NK-92 treated with Interleukin-12 subunit alpha and Interleukin-12 subunit beta, amount 100 ng/mL, for 24 hours (cell line): Measurements from ENCODE around the gene PYGB.
"Not testable (repeated sequence)": the region's sequence is repeated elsewhere in the genome, so short reads cannot be mapped to it uniquely, and the experiment has no call there.

ENCODE experiments used
- DNase-seq: peaks from one replicate; lab custom pipeline; 2025; lab: John Stamatoyannopoulos, UW

PYGB gene

DNA sequence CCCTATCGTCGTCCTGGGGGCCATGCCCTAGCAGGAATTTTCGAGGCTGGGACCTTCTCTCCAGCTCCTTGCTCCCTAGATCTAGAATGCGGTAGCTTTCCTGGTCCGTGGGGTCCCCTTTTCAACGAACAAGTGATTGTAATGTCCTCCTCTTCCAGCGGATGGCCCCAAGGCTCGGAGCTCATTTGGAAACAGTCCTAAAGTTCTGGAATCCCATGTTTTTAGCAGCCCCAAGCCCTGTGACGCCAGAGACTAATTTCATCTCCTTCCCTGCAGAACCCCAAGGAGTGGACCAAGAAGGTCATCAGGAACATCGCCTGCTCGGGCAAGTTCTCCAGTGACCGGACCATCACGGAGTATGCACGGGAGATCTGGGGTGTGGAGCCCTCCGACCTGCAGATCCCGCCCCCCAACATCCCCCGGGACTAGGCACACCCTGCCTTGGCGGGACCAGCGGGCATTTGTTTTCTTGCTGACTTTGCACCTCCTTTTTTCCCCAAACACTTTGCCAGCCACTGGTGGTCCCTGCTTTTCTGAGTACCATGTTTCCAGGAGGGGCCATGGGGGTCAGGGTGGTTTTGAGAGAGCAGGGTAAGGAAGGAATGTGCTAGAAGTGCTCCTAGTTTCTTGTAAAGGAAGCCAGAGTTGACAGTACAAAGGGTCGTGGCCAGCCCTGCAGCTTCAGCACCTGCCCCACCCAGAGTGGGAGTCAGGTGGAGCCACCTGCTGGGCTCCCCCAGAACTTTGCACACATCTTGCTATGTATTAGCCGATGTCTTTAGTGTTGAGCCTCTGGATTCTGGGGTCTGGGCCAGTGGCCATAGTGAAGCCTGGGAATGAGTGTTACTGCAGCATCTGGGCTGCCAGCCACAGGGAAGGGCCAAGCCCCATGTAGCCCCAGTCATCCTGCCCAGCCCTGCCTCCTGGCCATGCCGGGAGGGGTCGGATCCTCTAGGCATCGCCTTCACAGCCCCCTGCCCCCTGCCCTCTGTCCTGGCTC, 48.5 kb downstream of the PYGB start:
- DNase-seq: no peak

DNA sequence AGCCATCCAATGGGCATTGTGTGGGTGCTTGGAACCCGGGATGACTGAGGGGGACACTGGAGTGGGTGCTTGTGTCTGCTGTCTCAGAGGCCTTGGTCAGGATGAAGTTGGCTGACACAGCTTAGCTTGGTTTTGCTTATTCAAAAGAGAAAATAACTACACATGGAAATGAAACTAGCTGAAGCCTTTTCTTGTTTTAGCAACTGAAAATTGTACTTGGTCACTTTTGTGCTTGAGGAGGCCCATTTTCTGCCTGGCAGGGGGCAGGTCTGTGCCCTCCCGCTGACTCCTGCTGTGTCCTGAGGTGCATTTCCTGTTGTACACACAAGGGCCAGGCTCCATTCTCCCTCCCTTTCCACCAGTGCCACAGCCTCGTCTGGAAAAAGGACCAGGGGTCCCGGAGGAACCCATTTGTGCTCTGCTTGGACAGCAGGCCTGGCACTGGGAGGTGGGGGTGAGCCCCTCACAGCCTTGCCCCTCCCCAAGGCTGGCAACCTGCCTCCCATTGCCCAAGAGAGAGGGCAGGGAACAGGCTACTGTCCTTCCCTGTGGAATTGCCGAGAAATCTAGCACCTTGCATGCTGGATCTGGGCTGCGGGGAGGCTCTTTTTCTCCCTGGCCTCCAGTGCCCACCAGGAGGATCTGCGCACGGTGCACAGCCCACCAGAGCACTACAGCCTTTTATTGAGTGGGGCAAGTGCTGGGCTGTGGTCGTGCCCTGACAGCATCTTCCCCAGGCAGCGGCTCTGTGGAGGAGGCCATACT, 49.4 kb downstream of the PYGB start:
- no peak for DNase-seq

DNA sequence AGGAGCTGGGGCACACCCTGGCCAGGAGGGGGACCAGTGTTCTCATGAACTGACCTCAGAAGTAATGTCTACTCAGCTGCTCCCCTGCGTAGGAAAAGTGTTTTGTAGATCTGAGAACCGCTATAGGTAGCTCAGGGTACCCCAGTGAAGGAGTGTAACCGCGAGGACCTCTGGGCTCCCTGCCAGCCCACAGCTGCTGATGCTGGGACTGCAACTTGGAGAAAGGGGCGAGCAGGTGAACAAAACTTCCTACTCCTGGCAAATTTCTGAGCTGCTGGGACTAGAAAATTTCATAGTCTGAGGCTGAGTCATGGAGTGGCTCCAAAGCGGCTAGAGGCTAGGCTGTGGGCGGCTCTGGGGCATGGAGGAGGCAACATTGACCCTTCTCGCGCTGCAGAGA, 51.9 kb downstream of the PYGB start:
- no peak for DNase-seq

DNA sequence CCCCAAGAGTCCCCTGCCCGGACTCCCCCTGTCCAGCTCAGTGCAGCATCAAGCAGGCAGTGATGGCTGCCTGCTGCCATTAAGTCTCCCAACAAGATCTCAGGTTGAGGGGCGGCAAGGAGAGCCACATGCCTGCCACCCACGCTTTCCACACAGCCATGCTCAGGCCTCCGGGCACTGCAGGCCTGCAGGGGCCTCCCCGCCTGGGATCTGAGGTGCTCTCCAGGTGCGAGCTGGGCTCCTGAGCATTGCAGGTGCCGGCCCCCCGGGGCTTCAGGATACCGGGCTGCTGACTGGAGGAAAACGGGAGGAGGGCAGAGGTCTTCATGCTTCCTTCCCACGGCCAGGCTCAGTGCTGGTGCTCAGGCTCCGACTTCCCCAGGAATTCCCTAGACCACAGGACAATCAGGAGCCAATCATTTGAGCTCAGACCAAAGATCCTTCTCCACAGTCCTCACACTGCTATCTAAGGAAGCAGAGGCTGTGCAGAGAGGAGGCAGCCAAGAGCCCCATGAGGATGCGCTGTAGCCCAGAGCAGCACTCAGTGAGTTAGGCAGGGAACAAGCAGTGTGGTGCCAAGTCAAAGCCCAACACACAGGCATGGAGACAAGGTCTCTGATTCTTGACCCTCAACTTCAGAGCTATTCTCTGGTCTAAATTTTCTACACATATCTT, 52.7 kb downstream of the PYGB start:
- DNase-seq: no peak

DNA sequence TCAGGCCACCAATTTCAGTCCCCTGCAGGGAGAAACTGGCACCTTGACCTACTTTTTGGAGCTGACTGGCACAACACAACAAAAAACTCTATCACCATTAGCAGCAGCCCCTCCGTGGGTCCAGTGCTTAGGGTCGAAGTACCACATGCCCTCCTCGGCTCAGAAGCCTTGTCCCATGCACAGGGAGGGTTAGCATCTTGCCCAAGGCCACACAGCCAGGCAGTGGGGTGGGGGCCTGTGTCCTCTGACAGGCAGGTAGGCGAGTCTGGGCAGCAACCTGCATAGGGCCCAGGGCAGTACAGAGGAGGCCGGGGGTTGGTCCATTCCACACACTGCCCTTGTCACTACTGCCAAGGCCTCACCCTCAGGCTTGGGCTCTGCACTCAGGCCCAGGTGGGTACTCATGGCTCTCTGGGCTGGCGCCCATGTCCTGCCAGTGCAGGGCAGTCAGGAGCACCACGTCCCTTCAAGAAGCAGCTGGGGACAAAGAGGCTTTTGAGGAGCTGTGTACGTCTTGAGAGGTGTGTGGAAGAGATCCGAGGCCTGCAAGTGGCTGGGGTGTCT, 53.6 kb downstream of the PYGB start:
- no peak for DNase-seq

DNA sequence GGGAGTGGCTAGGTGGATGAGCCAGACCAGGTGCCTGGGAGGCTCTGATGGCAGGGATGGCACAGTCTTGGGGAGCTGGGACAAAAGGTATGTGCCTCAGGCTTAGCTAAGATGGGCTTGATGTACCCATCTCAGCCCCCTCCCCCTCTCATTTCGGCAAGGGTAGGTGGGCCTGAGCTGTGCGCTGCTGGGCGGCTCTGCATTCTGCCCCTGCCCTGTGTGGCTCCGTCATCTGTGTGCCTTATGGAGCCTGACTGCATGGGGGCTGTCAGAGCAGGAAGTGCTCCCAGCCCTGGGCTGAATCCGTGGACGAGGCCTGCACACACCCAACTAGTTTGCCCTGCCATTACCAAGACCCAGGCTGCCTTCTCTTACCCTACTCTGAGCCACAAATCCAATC, 54.7 kb downstream of the PYGB start:
- no peak for DNase-seq

DNA sequence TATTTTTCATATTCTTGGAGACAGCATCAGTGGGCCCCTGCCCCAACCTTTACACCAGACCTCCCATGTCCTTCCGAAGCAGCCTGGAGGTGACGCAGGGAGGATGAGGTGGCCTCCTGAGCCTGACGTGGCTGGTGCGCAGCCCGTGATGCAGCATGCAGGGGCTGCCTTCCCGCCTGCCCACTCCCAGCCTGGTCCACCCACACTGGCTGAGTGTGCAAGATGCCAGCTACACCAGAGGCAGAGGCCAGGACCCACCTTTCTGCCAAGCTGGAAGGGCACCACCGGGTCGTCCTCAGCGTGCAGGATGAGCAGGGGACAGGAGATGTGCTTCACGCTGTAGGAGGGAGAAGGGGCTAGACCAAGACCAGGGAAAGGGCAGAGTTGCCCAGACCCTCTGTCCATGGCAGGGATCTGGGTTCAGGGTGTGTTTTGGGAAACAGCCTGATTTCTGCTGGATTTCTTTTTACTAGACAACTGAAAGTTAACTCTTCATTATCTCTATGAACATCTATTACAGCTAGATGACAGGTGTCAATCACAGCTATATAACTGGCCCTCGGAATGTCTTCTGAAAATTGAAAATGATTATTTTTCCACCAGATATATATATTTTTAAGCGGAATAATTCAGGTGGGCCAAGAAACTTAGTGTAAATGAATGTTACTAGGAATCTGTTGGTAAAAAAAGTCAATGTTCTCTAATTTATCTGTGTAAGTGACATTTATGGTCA, 55.6 kb downstream of the PYGB start:
- DNase-seq: no peak

DNA sequence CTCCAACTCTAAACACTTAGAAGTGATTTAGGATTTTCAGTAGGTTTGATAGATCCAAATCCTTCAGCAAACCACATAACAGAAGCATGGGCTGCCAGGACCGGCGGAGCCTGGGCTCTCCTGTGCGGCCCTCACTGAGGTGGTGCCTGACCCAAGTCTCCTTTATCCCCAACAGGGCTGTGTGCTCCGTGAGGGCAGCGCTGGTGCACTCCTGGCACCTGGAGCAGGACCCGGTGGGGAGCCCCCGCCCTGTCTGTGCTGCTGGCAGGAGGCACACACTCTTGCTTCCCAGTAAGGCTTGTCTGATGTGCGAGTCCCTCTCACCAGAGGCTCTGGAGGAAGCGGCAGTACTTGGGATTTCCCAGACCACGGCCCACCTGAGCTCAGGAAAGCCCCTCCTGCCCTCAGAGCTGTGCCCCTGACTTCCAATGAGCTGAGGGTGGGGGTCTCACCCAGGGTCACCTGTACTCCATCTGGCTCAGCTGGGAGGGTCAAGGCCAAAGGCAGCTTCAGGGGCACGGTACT, 56.2 kb downstream of the PYGB start:
- no peak for DNase-seq

DNA sequence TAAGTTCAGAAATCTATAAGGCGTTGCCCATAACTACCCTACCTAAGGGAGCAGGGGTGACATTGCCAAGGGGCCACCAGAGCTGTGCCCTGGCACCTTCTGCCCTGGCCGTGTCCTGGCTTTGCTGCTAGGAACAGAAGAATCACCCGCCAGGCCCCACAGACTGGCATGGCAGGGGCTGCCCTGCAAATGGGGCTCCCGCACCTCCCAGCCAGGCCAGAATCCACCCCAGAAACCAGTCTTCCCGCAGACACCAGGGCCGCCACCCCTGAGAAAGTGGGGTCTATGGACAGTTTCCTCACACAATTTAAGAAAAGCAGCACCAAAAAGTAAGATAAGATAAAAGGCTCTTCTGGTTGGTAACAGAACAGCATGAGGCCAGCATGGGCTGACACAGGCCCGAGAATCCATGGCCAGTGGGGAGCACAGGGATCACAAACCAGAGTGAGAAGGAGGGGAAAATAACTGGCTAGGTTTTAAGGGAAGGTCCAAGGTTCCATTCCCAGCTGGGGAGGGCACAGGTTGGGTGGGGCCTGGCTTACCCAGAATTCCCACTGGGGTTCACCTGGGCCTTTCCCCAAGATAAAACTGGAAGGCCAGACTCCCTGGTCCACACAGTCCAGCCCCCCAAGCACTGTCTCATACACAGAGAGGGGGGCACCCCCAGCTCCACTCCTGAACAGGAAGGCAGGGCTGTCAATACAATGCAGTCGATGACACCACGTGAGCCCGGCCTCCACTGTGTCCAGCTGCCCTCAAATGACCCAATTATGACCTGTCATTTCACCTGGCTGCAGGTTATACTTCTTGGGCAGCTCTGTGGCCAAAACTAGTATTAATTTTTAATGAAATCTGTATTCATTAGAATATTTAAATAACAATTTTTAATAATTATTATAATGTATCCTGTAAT, 59.4 kb downstream of the PYGB start:
- DNase-seq: no peak

DNA sequence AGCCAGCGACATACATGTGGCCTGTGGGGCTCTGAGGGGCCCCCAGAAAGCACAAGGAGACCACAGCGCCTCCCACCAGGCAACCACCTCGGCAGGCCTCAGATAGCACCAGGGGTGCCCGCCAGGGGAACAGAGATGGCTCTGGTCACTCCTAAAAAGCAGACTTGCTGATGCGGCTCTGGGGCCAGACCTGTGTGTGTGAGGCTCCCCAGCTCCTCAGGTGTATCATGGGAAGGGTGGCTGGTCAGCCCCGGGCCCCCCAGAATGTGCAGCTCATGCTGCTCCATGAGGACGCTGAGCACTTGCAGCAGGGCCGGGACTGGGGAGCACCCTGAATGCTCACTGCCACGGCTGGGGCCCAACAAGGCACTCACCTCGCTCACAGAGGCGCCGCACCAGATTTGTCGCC, 60.2 kb downstream of the PYGB start:
- DNase-seq: no peak

DNA sequence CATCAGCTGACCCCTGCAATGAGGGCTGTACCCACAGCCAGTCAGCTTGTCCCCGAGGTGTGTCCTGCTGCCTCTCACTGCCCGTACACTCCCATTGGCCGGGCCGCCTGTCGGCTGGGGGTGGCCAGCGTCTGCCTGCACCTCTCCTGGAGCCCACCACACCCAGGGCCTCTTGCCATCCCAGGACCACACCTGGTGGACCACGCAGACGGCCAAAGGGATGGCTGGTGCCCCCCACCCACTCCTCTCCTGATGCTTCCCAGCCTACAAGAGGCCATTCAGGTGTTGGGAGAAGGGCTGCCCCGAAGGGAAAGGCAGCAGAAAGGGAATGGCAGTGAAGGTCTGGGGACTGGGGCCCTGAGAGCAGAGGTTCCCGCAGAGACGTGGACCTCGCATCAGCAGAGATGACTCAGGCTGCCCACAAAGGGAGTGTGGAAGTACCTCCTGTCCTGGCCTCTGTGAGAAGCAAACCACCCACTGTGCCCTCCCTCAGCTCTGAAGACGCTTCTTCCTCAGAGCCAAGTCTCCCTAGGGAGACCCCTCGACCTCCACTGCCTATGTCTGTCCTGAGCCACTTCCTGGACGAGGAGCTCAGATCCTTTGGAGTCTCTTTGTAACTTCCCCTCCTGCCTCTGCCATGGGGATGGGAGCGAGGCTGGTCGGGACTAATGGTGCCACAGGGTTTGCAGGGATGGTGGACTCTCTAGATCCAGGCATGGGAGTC, 60.9 kb downstream of the PYGB start:
- no peak for DNase-seq

DNA sequence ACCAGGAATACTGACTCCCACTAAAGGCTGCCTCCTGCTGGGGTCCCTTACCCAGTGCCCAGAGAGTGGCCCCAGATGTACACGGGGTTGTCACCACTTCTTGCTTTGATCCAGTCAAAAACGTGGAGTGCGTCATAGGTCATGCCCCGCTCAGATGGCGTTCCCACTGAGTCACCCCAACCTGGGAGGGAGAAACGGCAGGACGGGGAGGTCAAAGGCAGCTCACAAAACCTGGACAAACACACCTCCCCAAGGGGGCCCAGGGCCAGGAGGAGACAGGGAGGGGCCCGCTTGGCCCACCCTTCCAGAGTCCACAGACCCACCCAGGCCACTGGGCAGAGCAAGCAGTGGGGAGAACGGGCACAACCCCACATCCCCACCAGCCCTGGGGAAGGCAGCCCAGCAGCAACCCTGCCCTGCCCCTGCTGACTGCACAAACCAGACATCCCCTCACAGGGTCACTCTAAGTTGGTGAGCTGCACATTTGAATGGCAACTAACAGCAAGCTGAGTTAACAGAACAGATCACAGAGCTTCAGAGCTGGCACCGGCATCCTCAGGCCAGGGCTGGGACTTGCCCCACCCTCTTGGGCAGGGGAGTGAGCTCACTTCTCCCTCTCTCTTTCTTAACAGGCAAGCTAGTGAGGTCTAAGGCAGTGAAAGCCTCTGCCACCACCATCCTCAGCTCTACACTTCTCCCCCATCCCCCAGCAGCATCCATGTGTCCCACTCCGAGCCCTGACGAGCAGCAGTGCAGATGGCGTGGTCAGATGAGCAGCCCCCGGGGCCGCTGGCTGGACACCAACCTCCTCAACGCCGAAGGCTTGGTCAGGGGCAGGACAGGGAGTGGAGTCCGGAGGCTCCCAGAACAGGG, 61.7 kb downstream of the PYGB start:
- no peak for DNase-seq

DNA sequence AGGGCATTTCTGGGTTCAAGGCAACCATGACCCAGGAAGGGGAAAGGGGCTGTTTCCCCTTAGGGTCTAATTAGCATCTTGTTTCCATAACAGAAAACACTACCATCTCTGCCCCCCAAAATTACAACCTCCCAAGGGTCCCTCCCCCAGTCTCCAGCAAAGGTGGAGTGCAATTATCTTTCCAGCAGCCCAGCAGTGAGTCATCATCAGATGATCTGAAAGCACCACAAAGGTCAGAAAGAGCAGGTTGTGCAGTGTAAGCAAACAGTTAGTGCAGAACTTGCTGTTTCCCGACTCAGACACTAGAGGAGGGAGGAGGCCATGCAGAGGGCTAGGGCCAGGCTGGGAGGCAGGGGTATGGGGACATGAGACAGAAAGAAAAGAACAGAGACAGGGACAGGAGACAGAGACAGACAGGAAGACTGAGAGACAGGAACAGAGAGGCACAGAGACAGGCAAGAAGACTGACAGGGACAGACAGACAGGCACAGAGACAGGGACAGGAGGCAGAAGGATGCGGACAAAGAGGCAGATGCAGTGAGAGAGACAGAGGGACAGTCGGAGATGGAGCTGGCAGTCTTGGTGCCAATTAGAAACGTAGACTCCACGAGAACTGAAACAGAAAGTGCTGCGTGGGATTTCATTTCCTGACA, 62.5 kb downstream of the PYGB start:
- DNase-seq: peak; percentile 48

DNA sequence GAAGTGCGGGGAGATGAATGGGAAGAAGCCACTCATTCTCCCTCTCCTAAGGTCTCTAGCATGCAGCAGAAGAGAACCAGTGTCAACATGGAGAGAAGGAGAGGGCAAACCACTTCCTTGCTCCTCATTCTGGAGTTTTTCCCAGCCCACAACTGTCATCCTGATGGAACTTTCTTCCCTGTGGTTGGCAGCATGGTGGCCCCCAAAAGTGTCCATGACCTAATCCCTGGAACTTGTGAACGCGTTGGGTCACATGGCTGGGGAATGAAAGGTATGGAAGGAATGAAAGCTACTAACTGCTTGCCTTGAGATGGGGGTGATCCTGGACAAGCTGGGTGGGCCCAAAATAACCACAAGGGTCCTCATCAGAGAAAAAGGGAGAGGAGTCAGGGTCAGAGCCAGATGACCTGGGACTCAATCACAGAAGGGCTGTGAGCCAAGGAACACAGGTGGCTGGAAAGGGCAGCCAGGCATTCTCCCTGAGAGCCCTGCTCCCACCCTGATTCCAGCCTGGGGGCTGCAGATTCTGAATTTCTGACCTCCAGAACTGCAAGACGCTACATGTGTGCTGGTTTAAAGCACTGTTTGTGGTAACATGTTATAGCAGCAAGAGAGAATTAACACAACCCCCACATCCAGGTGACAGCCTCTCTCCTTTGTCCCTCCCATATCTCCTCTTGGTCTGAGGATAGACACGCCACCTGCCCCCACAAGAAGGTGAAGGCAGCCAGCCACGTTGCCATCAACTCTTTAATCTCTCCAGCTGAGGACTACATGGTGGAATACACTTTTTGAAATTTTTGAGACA, 63.2 kb downstream of the PYGB start:
- no peak for DNase-seq

DNA sequence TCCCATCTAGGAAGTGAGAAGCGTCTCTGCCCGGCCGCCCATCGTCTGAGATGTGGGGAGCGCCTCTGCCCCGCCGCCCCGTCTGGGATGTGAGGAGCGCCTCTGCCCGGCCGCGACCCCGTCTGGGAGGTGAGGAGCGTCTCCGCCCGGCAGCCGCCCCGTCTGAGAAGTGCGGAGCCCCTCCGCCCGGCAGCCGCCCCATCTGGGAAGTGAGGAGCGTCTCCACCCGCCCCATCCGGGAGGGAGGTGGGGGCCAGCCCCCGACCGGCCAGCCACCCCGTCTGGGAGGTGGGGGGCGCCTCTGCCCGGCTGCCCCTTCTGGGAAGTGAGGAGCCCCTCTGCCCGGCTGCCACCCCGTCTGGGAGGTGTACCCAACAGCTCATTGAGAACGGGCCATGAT, 64.8 kb downstream of the PYGB start:
- not testable (repeated sequence) for DNase-seq

DNA sequence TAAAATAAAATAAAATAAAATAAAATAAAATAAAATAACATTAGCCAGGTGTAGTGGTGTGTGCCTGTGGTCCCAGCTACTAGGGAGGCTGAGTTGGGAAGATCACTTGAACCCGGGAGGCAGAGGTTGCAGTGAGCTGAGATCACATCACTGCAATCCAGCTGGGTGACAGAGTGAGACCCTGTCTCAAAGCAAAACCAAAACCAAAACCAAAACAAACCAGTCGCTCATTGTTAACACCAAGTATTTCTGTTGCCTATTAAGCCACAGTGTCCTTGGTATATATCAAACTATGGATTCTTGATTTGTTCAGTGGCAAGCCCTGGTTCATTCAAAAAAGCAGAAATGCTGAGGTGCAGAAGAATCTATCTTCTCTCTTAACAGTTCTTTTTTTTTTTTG, 65.7 kb downstream of the PYGB start:
- DNase-seq: no peak
